Breast epithelium (tissue), 3 donors: ENCODE results near the gene MRPS27.

Source experiments
- POLR2A ChIP-seq: fragments of 450-650 bp; IDR thresholded peaks from one replicate; pipeline ENCODE4 v1.6.1; 2016; ENCODE audit warnings: antibody characterized with exemption, mild to moderate bottlenecking, moderate library complexity
- TF ChIP-seq, protein P1 (sequence below), 3 donors: fragments of 450-650 bp; IDR thresholded peaks; one replicate each; pipeline ENCODE4 v1.5.1; 2016 to 2017; ENCODE audit warnings: antibody characterized with exemption in 3 of 3, mild to moderate bottlenecking in 3 of 3, moderate library complexity in 3 of 3

DNA sequence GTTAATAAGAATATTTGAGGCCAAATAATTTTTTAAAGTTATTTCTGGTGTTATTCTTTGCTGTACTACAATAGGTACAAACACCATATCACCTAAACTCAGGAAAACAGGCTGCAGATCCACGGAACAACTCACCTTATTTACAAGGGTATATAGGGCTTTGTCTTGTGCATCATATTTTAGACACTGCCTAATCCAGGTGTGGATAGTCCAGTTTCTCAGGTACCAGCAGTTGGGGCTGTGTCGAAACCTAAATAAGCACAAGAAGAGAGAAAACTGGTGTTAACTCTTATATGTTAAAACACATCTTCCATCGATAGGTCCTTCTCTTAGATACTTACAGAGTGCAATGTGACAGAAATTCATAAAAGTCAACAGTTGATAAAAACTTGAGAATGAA, 82.2 kb downstream of the MRPS27 start:
- TF ChIP-seq POLR2A: no peak
- TF ChIP-seq, protein P1, sequence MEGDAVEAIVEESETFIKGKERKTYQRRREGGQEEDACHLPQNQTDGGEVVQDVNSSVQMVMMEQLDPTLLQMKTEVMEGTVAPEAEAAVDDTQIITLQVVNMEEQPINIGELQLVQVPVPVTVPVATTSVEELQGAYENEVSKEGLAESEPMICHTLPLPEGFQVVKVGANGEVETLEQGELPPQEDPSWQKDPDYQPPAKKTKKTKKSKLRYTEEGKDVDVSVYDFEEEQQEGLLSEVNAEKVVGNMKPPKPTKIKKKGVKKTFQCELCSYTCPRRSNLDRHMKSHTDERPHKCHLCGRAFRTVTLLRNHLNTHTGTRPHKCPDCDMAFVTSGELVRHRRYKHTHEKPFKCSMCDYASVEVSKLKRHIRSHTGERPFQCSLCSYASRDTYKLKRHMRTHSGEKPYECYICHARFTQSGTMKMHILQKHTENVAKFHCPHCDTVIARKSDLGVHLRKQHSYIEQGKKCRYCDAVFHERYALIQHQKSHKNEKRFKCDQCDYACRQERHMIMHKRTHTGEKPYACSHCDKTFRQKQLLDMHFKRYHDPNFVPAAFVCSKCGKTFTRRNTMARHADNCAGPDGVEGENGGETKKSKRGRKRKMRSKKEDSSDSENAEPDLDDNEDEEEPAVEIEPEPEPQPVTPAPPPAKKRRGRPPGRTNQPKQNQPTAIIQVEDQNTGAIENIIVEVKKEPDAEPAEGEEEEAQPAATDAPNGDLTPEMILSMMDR (IDR thresholded peaks at IDR 0.05): no peak
